SK-MEL-5 (cell line): Measurements from ENCODE around the gene ADRA2B. TPM values are rescaled to one million over a fixed set of nuclear protein-coding genes. Genes with fewer than 3 reads are reported as not detected.

Source experiments
- DNase-seq: peaks from one replicate; pipeline ENCODE4 v3.0.0-alpha.2; 2016; ENCODE audit warnings: low read depth, low spot score
- in situ Hi-C: cut with HindIII; loops from 2 replicates; pipeline ENCODE4 v1.10.0; 2016; ENCODE audit warnings: low sequenced_read_pairs, high pct_unique_total_duplicates, low pct_unique_long_range_greater_than_20kb
- total RNA-seq: library from RNA; depleted of rRNA; stranded (reverse); fragments of >200 nt; shearing (Covaris generic); gene quantifications from 2 replicates; pipeline ENCODE4 v1.2.3, GENCODE V29; 2014

ADRA2B gene
- total RNA-seq, 1 experiment from 2014 or later = not detected

- no peak for DNase-seq
- in situ Hi-C loops = no loop called here
Measured at GRCh38 chr2:96102596-96103186, 13.7 kb downstream of the ADRA2B start.

- in situ Hi-C loops = no loop called here
- no peak for DNase-seq
Measured at GRCh38 chr2:96100893-96101304, 15.5 kb downstream of the ADRA2B start.

GRCh38 chr2:96099861-96100798, 16.2 kb downstream of the ADRA2B start:
- in situ Hi-C loops = no loop called here
- DNase-seq = no peak

- in situ Hi-C loops = no loop called here
- no peak for DNase-seq
Measured at GRCh38 chr2:96098900-96099590, 17.3 kb downstream of the ADRA2B start.

GRCh38 chr2:96097951-96098823, 18.2 kb downstream of the ADRA2B start:
- in situ Hi-C loops = no loop called here
- DNase-seq = no peak

GRCh38 chr2:96097441-96097840, 18.9 kb downstream of the ADRA2B start:
- DNase-seq = no peak
- in situ Hi-C loops = no loop called here

- DNase-seq = no peak
- in situ Hi-C loops = no loop called here
Measured at GRCh38 chr2:96095116-96095636, 21.2 kb downstream of the ADRA2B start.

GRCh38 chr2:96093528-96093927, 22.8 kb downstream of the ADRA2B start:
- DNase-seq = no peak
- in situ Hi-C loops = no loop called here

- DNase-seq = no peak
- in situ Hi-C loops = no loop called here
Measured at GRCh38 chr2:96092951-96093350, 23.4 kb downstream of the ADRA2B start.

GRCh38 chr2:96092573-96092877, 23.8 kb downstream of the ADRA2B start:
- DNase-seq = no peak
- in situ Hi-C loops = no loop called here

- no peak for DNase-seq
- in situ Hi-C loops = no loop called here
Measured at GRCh38 chr2:96091711-96092572, 24.4 kb downstream of the ADRA2B start.

GRCh38 chr2:96091141-96091710, 25.1 kb downstream of the ADRA2B start:
- in situ Hi-C loops = no loop called here
- no peak for DNase-seq

GRCh38 chr2:96090196-96090926, 26.0 kb downstream of the ADRA2B start:
- no peak for DNase-seq
- in situ Hi-C loops = no loop called here

- no peak for DNase-seq
- in situ Hi-C loops = no loop called here
Measured at GRCh38 chr2:96089356-96090195, 26.8 kb downstream of the ADRA2B start.
